Measurements from ENCODE around the gene ANKS1A.
"Not testable (repeated sequence)": the region's sequence is repeated elsewhere in the genome, so short reads cannot be mapped to it uniquely, and the experiment has no call there.

The ANKS1A gene

DNA sequence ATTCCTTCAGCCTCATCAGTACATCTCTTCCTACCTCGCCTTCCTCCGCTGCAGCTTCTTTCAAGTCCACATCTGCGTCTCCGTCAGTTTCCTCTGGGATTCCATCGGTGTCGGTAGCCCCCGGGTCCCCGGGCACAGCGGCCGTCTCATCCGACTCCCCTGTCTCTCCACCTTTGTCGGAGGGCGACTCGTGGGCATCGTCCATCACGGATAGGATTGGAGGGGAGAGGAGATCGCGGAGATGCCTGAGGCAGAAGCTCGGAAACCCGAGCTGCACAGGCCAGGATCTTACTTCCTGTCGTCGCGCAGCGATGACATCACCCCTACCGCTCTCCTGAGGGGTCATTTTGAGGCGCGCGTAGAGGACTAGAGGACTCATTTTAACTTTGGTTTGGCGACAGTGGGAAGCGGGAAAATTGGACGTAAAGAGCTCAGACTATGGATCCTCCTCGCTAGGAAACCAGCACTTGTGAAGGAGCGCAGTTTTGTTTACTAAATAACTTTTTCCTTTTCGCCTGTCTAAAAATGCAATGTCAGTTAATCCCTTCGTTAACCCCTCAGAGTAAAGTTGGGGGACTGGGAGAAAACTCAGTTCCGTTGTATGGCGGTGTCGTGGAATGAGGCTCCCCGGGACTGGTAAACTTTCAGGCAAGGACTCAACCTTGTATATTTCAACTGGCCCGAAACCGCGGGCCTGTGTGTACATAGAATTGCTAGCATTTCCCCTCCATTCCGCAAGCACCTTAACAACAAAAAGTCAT lies 1.1 kb upstream of the ANKS1A start, which contains the start of gene TAF11:
Gene TAF11, minus strand, starts transcription at position 290 of the 761 bp plus-strand sequence. Its CDS starts 85 bp downstream, at position 205.
- DNase-seq, result peak; percentile 94

DNA sequence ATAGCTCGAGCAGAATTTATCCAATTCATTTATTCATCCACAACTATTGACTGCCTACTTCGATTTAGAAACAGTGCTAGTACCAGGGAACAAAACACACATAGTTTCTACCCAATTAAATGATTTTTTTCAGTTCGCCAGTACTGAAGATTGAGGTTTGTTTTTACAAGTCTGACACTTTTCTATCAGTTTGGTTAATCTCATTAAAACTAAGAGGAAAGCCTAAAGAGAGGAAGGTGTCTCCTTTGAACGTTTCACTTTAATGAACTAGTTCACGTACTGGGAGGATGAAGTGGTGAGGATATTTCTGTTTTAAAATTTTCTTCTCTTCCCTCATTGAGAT lies 570 bp upstream of the ANKS1A start:
- DNase-seq, result no peak

GRCh38 chr6:34890533-34890925 lies 1.5 kb downstream of the ANKS1A start:
- DNase-seq, result no peak

DNA sequence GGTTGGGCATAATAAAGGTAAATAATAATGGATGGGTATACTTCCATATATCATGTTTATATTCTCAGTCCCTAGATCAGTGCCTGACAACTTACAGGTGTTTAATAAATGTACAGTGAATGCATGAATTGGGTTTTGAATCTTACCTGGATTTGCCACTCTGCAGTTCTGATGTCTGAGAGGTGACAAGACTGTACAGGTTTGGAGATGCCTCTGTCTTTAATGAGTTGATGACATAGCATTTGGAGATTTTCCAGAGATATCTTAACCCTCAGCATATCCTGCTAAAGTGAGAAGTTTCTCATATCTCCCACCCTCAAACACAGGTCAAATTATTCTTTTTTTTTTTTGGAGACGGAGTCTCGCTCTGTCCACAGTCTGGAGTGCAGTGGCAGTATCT lies 2.2 kb downstream of the ANKS1A start:
- no peak for DNase-seq

- no peak for DNase-seq
These were observed 5.6 kb downstream of the ANKS1A start for GRCh38 chr6:34894693-34895092.

DNA sequence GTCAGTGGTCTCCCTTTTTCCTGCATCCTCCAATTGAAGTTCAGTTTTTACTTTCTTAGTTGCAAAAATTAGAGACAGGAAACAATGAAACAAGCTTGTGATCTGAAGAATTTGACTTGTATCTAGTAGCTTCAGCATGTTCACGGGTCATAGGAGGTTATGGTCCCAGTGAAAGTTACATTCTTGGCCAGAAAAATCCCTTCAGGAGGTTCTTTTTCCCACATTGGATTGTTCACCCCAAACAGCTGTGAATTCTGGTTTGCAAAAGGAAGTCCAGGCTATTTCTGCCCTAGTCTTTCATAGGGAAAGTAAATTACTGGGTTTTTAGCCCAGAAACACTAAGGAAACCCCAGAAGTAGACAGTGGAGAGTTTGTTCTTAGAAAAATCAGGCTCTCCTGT lies 8.1 kb downstream of the ANKS1A start:
- no peak for DNase-seq

GRCh38 chr6:34897716-34898115 lies 8.7 kb downstream of the ANKS1A start:
- DNase-seq, result no peak

- DNase-seq, result not testable (repeated sequence)
These were observed 10.7 kb downstream of the ANKS1A start for GRCh38 chr6:34899748-34900147.

DNA sequence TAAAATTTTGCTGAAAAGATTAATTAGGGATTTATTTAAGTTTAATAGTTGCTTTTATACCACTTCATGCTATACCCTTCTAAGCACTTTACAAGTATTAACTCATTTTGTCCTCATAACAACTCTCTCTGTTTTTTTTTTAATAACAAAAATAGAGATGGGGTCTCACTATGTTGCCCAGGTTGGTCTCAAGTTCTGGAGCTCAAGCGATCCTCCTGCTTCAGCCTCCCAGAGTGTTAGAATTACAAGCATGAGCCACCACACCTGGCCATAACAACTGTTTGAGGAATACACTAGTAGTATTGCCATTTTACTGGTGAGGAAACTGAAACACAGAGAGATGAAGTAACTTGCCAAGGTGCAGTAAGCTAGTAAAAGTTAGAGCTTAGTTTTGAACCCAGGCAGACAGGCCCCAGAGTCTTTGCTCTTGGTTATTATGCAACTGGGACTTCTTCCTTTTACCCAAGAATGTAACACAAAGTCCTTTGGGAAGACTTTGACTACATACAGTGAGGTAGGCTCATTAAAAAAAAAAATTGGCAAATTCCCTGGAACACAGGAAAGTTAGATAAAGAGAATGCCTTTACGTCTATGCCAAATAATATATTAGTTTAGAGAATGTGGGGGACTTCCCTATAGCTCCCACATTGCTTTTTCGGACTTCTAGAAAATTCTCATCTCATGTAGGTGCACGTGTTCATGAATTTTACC lies 11.4 kb downstream of the ANKS1A start:
- no peak for DNase-seq

DNA sequence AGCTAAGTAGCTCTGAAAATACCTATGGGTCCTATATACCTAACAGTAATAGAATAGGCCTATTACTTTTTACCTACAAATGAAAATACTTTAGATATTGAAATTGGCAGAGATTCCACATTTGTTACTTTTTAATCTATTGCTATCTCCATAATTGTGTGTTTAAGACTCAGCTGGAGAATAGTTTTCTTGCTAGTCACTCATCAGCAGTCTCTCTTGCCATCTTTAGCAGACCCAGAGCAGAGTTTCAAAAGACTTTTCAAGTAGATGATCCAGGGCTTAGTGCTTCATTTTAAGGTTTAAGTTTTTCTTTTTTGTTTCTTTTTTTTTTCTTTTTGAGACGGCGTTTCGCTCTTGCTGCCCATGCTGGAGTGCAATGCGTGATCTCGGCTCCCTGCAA lies 12.9 kb downstream of the ANKS1A start:
- no peak for DNase-seq

GRCh38 chr6:34904990-34905613 lies 16.0 kb downstream of the ANKS1A start:
- no peak for DNase-seq

- DNase-seq, result no peak
These were observed 17.8 kb downstream of the ANKS1A start for GRCh38 chr6:34906826-34907225.

- DNase-seq, result no peak
These were observed 19.1 kb downstream of the ANKS1A start for GRCh38 chr6:34908194-34908593.

DNA sequence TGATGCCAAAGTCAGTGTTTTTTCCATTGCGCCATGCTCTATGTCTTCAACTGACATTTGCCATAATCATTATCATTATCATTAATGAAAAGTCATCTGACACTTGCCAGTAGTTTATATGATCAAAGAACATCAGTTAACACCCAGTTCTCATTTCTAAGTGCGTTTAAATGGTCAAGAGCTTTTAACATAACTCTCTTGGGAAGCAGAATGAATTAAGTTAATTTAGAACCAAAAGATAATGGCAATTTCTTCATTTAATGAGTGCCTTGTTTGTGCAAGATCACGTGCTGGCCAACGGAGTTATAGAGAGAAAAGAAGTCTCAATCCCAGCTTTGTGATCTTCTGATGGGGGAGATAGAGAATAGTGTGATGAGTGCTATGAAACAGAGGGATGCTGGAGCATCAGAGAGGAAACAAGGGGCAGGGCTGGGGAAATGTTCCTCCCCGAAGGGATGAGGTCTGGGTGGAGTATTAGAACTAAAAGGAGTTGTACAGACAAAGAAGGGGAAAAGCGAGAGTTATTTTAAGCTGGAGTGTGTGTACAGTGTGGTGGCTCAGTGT lies 20.3 kb downstream of the ANKS1A start:
- DNase-seq, result no peak

DNA sequence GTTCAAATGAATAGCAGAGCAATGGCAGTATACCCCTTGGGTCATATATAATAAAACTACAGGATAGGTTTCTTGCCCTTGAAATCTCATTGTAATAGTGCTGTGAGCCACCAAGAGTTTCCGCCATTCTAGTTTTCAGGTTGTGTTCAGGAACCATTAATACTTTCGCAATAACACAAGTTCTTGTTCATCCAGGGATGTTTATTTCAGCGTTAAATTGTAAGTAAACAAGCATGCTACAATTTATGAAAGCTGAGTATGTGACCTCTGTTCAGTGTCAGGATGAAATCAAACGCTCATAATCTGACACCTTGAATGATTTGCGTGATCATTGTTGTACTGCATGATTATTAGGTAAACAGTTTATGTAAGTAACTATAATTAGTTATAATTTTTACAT lies 22.8 kb downstream of the ANKS1A start:
- DNase-seq, result no peak

- DNase-seq, result peak; percentile 44
These were observed 23.8 kb downstream of the ANKS1A start for GRCh38 chr6:34912715-34913464.

DNA sequence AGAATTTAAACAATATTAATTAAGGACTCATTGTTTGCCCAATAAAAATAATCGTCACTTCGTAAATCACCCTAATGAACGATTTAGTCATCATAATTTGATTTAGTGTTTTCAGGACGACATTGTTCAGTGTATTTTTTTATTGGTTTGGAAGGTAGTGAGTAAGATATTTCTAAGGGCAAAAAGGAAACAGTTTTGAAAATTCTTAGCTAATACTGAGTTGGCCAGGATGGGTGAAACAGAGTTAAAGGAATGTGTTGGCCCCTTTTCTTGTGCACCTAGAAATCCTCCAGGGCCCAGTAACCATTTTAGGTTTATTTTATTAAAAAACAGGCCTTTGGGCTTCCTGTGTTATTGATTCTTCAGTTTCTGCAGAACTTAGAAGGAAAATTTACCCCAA lies 25.3 kb downstream of the ANKS1A start:
- DNase-seq, result no peak

- DNase-seq, result no peak
These were observed 27.4 kb downstream of the ANKS1A start for GRCh38 chr6:34916348-34916967.

DNA sequence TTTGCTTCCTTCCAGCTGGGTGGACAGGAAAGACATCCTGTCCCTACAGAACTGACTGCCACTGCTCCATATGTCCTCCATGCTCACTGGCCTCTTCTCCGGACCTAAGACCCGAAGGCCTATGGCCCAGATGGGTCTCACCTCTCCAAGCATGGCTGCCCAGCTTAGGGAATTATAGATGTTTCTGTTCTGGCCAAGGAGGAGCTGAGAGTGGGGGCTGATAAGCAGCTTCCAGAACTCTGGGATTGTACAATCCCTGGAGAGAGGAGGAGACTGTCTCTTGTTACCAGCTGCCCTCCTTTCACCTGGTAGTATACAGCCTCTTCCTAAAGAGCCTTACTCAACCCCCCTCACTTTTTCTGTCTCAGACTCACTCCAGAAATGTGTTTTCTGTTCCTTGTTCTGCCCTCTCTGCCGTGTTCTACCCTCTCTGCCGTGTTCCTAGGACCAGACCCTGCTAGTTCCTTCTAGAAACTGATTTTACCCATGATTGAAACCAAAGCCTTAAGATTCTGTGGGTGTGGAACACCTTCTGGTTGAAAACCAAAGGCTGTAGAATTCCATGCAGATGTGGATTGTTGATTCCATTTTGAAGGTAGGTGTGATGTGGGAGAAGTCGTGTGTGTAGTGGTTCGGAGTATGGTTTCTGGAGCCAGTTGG lies 28.7 kb downstream of the ANKS1A start:
- no peak for DNase-seq

- no peak for DNase-seq
These were observed 30.6 kb downstream of the ANKS1A start for GRCh38 chr6:34919651-34920050.

DNA sequence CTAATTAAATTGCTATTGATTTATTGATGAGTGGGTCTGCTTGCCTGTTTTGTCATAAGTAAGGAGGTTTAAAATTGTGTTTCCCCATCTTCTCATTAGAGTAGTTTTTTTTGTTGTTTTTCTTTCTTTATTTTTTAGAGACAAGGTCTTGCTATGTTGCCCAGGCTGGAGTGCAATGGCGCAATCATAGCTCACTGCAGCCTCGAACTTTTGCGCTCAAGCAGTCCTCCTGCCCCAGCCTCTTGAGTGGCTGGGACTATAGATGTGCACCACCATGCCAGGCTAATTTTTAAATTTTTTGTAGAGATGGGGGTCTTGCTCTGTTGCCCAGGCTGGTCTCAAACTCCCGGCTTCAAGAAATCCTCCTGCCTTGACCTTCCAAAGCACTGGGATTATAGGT lies 31.0 kb downstream of the ANKS1A start:
- no peak for DNase-seq

- DNase-seq, result no peak
These were observed 33.2 kb downstream of the ANKS1A start for GRCh38 chr6:34922177-34922663.

Measured in stimulated activated CD8-positive, alpha-beta memory T cell treated with anti-CD3 and anti-CD28 coated beads, Interleukin-4, amount 100 ng/mL, for 48 hours (primary cell).